NCI-H146 (cell line): ENCODE results near the gene ZNF175.

Source experiments
- DNase-seq: peaks from one replicate; lab custom pipeline; 2025; lab: John Stamatoyannopoulos, UW

ZNF175 gene

GRCh38 chr19:51570962-51571575, at the start of gene ZNF175:
Gene ZNF175 (plus strand): TSS chr19:51571283. CDS start chr19:51573330, 2,047 bp downstream.
- peak; percentile 97 for DNase-seq

GRCh38 chr19:51521357-51521756, 49.7 kb upstream of the ZNF175 start:
- no peak for DNase-seq

GRCh38 chr19:51521781-51522180, 49.3 kb upstream of the ZNF175 start:
- DNase-seq = no peak

- DNase-seq = no peak
These were observed 46.3 kb upstream of the ZNF175 start for GRCh38 chr19:51524666-51525264.

GRCh38 chr19:51525651-51526050, 45.4 kb upstream of the ZNF175 start:
- no peak for DNase-seq

GRCh38 chr19:51529301-51529700, 41.8 kb upstream of the ZNF175 start:
- no peak for DNase-seq

- no peak for DNase-seq
These were observed 40.5 kb upstream of the ZNF175 start for GRCh38 chr19:51530616-51531015.

GRCh38 chr19:51531349-51532315, 39.5 kb upstream of the ZNF175 start, which contains the start of gene SIGLEC6:
Gene SIGLEC6 (minus strand): TSS chr19:51531670. CDS start chr19:51531648, 22 bp downstream.
- no peak for DNase-seq

GRCh38 chr19:51535535-51535934, 35.5 kb upstream of the ZNF175 start:
- DNase-seq = no peak

- DNase-seq = no peak
These were observed 31.2 kb upstream of the ZNF175 start for GRCh38 chr19:51539821-51540366.

GRCh38 chr19:51541458-51542357, 29.4 kb upstream of the ZNF175 start:
- DNase-seq = no peak

GRCh38 chr19:51542699-51543098, 28.4 kb upstream of the ZNF175 start:
- DNase-seq = no peak

- no peak for DNase-seq
These were observed 27.0 kb upstream of the ZNF175 start for GRCh38 chr19:51544038-51544437.

GRCh38 chr19:51546107-51546649, 24.9 kb upstream of the ZNF175 start:
- DNase-seq = no peak

GRCh38 chr19:51546650-51547396, 24.3 kb upstream of the ZNF175 start:
- DNase-seq = no peak

- DNase-seq = no peak
These were observed 23.5 kb upstream of the ZNF175 start for GRCh38 chr19:51547397-51548212.

- no peak for DNase-seq
These were observed 22.9 kb upstream of the ZNF175 start for GRCh38 chr19:51548213-51548651.

- no peak for DNase-seq
These were observed 22.2 kb upstream of the ZNF175 start for GRCh38 chr19:51548891-51549305.
